Vagina (tissue), 2 donors: ENCODE data around the gene TMEM63B. TPM values are rescaled to one million over a fixed set of nuclear protein-coding genes. Genes with fewer than 3 reads are reported as not detected.

Experiments used
- DNase-seq, 2 donors: peaks; one replicate each; pipeline ENCODE4 v3.0.0-alpha.2; 2017; ENCODE audit errors: extremely low spot score in 2 of 2
- H3K27ac ChIP-seq: fragments of 200-600 bp; sonication (generic); one replicate; pipeline ENCODE4 v1.5.1; 2019
- H3K27me3 ChIP-seq: fragments of 200-600 bp; sonication (generic); one replicate; pipeline ENCODE4 v1.5.1; 2019
- H3K36me3 ChIP-seq, 2 donors: fragments of 200-600 bp; sonication (generic); one replicate each; pipeline ENCODE4 v1.5.1; 2017 to 2019
- H3K4me1 ChIP-seq: fragments of 200-600 bp; sonication (generic); one replicate; pipeline ENCODE4 v1.5.1; 2019
- H3K4me3 ChIP-seq, 2 donors: fragments of 200-600 bp; sonication (generic); 1 replicate in 1 of 2; 2 replicates in 1 of 2; pipeline ENCODE4 v1.5.1; 2016 to 2019
- H3K9me3 ChIP-seq: fragments of 200-600 bp; sonication (generic); one replicate; pipeline ENCODE4 v1.5.1; 2019
- CTCF ChIP-seq, 3 experiments: fragments of 450-650 bp in 2 of 3; fragments of 200-600 bp in 1 of 3; sonication (generic) in 1 of 3; IDR thresholded peaks; one replicate each; pipeline ENCODE4 v1.5.1; 2017 to 2019; ENCODE audit warnings: antibody characterized with exemption in 3 of 3, mild to moderate bottlenecking in 2 of 3, moderate library complexity in 2 of 3
- POLR2A ChIP-seq, 2 donors: fragments of 450-650 bp; IDR thresholded peaks; one replicate each; pipeline ENCODE4 v1.6.1; 2017; ENCODE audit warnings: antibody characterized with exemption in 2 of 2, mild to moderate bottlenecking in 2 of 2, moderate library complexity in 2 of 2
- POLR2AphosphoS5 ChIP-seq, 2 donors: sonication (generic); formaldehyde crosslinking; IDR thresholded peaks; one replicate each; pipeline ENCODE4 v1.9.0; 2017; ENCODE audit warnings: antibody characterized with exemption in 2 of 2, mild to moderate bottlenecking in 2 of 2, low read depth in 1 of 2; ENCODE audit not compliant: insufficient read depth in 1 of 2
- intact Hi-C: fragments of 100-400 bp; cut with DNase I; formaldehyde crosslinking; loops from one replicate; pipeline ENCODE4 v1.15.1; 2023
- total RNA-seq: library from RNA; depleted of rRNA; stranded (reverse); fragments of >200 nt; gene quantifications from one replicate; pipeline ENCODE4 v1.2.3, GENCODE V29; 2016

Gene TMEM63B
- total RNA-seq, 1 donor from 2014 or later: 32.4 TPM

GRCh38 chr6:44201638-44202303, 74.4 kb downstream of the TMEM63B start:
- intact Hi-C loops: no loop called here
- DNase-seq: no peak
- H3K9me3 ChIP-seq: no peaks in the 10 kb centered on the region
- peaks cover 27% of the 10 kb centered on the region for H3K4me1 ChIP-seq
- TF ChIP-seq CTCF (IDR thresholded peaks at IDR 0.05): no peak
- peak; percentile 26 to 31 for TF ChIP-seq POLR2AphosphoS5 (IDR thresholded peaks at IDR 0.05; ENCODE audit: insufficient read depth in 1 of 2, low read depth in 1 of 2)
- no peaks in the 10 kb centered on the region for H3K27me3 ChIP-seq
- no peaks in the 10 kb centered on the region for H3K36me3 ChIP-seq
- H3K4me3 ChIP-seq: no peak overlapping the region
- H3K27ac ChIP-seq: peak overlapping the region; percentile 77

GRCh38 chr6:44202332-44202971, 75.1 kb downstream of the TMEM63B start:
- no peaks in the 10 kb centered on the region for H3K27me3 ChIP-seq
- peaks cover 27% of the 10 kb centered on the region for H3K4me1 ChIP-seq
- no peaks in the 10 kb centered on the region for H3K9me3 ChIP-seq
- no peak overlapping the region for H3K4me3 ChIP-seq
- intact Hi-C loops: no loop called here
- H3K27ac ChIP-seq: peak overlapping the region; percentile 77
- DNase-seq: no peak
- H3K36me3 ChIP-seq: no peaks in the 10 kb centered on the region
- no peak for TF ChIP-seq POLR2AphosphoS5 (IDR thresholded peaks at IDR 0.05; ENCODE audit: insufficient read depth in 1 of 2, low read depth in 1 of 2)
- TF ChIP-seq POLR2A (IDR thresholded peaks at IDR 0.05): no peak
- TF ChIP-seq CTCF (IDR thresholded peaks at IDR 0.05): no peak

GRCh38 chr6:44202972-44203750, 75.8 kb downstream of the TMEM63B start:
- TF ChIP-seq POLR2A (IDR thresholded peaks at IDR 0.05) (no peak), CTCF (IDR thresholded peaks at IDR 0.05) (no peak), POLR2AphosphoS5 (IDR thresholded peaks at IDR 0.05; ENCODE audit: insufficient read depth in 1 of 2, low read depth in 1 of 2) (no peak)
- peak overlapping the region; percentile 77 for H3K27ac ChIP-seq
- no peak overlapping the region for H3K4me3 ChIP-seq
- DNase-seq: no peak
- H3K36me3 ChIP-seq: no peaks in the 10 kb centered on the region
- H3K4me1 ChIP-seq: peaks cover 27% of the 10 kb centered on the region
- no peaks in the 10 kb centered on the region for H3K27me3 ChIP-seq
- intact Hi-C loops: no loop called here
- no peaks in the 10 kb centered on the region for H3K9me3 ChIP-seq

- H3K4me1 ChIP-seq: peaks cover 27% of the 10 kb centered on the region
- DNase-seq: no peak
- H3K27ac ChIP-seq: no peak overlapping the region
- H3K9me3 ChIP-seq: no peaks in the 10 kb centered on the region
- intact Hi-C loops: no loop called here
- no peak for TF ChIP-seq POLR2A (IDR thresholded peaks at IDR 0.05)
- TF ChIP-seq POLR2AphosphoS5 (IDR thresholded peaks at IDR 0.05; ENCODE audit: insufficient read depth in 1 of 2, low read depth in 1 of 2): peak in 1 of 2 donors; percentile 23
- no peaks in the 10 kb centered on the region for H3K36me3 ChIP-seq
- no peak overlapping the region for H3K4me3 ChIP-seq
- no peaks in the 10 kb centered on the region for H3K27me3 ChIP-seq
Measured at GRCh38 chr6:44203955-44204354, 76.6 kb downstream of the TMEM63B start.

Other genes with a start within 250 kb of the TMEM63B start
- 36.1 TPM for gene MRPL14, start 102 bp upstream of the TMEM63B start, total RNA-seq
- gene CAPN11, start 31.3 kb downstream of the TMEM63B start, total RNA-seq: 2.0 TPM
- gene MYMX, start 89.4 kb downstream of the TMEM63B start, total RNA-seq: not detected
- gene SLC29A1, start 96.0 kb downstream of the TMEM63B start, total RNA-seq: 51.1 TPM
- 463 TPM for gene HSP90AB1, start 119.5 kb downstream of the TMEM63B start, total RNA-seq
- 19.6 TPM for gene SLC35B2, start 130.0 kb downstream of the TMEM63B start, total RNA-seq
- gene NFKBIE, start 138.0 kb downstream of the TMEM63B start, total RNA-seq: 17.2 TPM
- 0.49 TPM for gene TMEM151B, start 142.9 kb downstream of the TMEM63B start, total RNA-seq
- gene AARS2, start 185.8 kb downstream of the TMEM63B start, total RNA-seq: 13.3 TPM
- not detected for gene SPATS1, start 215.1 kb downstream of the TMEM63B start, total RNA-seq